Testis (tissue), 2 donors: ENCODE measurements around the gene LRRTM4.

Source experiments
- POLR2A ChIP-seq: fragments of 450-650 bp; IDR thresholded peaks from one replicate; pipeline ENCODE4 v1.6.1; 2017; ENCODE audit warnings: antibody characterized with exemption, mild to moderate bottlenecking, moderate library complexity
- TF ChIP-seq, protein P1 (sequence below), 3 experiments: fragments of 450-650 bp in 2 of 3; fragments of 200-600 bp in 1 of 3; sonication (generic) in 1 of 3; IDR thresholded peaks; one replicate each; pipeline ENCODE4 v1.5.1; 2016 to 2019; ENCODE audit warnings: antibody characterized with exemption in 3 of 3, mild to moderate bottlenecking in 2 of 3, moderate library complexity in 1 of 3

DNA sequence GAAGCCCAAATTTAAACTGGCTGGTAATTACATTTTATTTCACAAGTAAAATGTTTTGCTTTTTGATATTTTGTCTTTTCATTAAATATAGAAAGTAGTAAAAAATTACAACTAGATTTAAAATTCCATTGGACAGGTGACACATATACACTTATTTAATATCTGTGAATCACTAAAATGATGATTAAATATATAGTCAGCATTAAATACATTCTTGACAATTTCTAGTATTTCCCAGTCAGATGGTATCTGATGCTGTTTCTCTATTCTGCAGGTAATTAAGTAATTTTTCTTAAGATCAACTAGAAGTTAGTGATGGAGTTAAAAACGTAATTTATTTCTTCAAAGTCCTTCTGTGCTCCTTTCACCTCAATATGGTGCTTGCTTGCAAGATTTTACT is 237.8 kb downstream of the LRRTM4 start:
- TF ChIP-seq, protein P1, sequence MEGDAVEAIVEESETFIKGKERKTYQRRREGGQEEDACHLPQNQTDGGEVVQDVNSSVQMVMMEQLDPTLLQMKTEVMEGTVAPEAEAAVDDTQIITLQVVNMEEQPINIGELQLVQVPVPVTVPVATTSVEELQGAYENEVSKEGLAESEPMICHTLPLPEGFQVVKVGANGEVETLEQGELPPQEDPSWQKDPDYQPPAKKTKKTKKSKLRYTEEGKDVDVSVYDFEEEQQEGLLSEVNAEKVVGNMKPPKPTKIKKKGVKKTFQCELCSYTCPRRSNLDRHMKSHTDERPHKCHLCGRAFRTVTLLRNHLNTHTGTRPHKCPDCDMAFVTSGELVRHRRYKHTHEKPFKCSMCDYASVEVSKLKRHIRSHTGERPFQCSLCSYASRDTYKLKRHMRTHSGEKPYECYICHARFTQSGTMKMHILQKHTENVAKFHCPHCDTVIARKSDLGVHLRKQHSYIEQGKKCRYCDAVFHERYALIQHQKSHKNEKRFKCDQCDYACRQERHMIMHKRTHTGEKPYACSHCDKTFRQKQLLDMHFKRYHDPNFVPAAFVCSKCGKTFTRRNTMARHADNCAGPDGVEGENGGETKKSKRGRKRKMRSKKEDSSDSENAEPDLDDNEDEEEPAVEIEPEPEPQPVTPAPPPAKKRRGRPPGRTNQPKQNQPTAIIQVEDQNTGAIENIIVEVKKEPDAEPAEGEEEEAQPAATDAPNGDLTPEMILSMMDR (IDR thresholded peaks at IDR 0.05): no peak
- no peak for TF ChIP-seq POLR2A
